Measurements from ENCODE around the gene ATP1A2.

DNA sequence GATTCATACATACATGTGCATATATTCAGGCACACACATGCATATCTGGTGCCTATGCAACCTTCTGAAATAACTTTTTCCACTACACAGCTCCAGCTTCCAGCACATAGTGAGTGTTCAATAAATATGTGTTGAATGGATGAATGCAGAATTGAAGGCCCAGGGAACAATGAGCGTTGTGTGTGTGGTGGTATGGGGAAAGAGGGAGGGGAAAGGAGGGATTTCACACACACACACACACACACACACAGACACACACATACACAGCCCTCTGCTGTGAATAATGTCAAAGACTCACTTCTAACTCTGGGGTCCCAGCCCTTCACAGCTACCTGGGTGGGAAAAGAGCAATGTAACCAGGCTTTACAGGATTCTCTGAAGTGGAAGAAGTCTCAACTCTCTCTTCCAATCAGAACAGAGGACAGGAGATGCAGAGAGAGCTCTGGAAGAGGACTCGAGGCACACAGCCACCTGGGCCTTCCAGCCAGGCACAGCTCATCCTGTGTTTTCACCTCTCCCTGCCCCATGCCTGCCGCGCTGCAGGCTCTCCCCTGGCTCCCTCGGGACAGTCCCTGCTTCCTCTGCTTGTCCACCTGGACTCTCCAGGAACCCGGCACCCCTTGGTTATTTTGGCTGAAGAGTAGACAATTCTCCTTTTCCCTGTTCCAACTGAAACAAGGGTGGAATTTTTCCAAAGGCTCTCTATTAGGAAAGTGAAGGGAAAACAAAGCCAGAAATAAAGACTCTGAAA lies 11.7 kb upstream of the ATP1A2 start:
- TF ChIP-seq KLF9 (tag by site-specific recombination; IDR thresholded peaks at IDR 0.05; ENCODE audit: low read depth) = no peak
- TF ChIP-seq, protein P1, sequence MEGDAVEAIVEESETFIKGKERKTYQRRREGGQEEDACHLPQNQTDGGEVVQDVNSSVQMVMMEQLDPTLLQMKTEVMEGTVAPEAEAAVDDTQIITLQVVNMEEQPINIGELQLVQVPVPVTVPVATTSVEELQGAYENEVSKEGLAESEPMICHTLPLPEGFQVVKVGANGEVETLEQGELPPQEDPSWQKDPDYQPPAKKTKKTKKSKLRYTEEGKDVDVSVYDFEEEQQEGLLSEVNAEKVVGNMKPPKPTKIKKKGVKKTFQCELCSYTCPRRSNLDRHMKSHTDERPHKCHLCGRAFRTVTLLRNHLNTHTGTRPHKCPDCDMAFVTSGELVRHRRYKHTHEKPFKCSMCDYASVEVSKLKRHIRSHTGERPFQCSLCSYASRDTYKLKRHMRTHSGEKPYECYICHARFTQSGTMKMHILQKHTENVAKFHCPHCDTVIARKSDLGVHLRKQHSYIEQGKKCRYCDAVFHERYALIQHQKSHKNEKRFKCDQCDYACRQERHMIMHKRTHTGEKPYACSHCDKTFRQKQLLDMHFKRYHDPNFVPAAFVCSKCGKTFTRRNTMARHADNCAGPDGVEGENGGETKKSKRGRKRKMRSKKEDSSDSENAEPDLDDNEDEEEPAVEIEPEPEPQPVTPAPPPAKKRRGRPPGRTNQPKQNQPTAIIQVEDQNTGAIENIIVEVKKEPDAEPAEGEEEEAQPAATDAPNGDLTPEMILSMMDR (tag by site-specific recombination; IDR thresholded peaks at IDR 0.05) = no peak

Data from HEK293 (cell line).